AG10803 (cell line): ENCODE data around the gene PLGRKT.

ENCODE experiments used
- DNase-seq: peaks from one replicate; pipeline ENCODE4 v3.0.0; 2010; ENCODE audit warnings: low read depth
- H3K4me3 ChIP-seq: 2 replicates; pipeline ENCODE4 v1.5.1; 2011; ENCODE audit warnings: mild to moderate bottlenecking, low read length, control low read depth
- TF ChIP-seq, protein P1 (sequence below): conservative IDR thresholded peaks from 2 replicates; pipeline ENCODE4 v1.5.1; 2011; ENCODE audit warnings: mild to moderate bottlenecking, low read length, control low read depth, inconsistent platforms

Gene PLGRKT

DNA sequence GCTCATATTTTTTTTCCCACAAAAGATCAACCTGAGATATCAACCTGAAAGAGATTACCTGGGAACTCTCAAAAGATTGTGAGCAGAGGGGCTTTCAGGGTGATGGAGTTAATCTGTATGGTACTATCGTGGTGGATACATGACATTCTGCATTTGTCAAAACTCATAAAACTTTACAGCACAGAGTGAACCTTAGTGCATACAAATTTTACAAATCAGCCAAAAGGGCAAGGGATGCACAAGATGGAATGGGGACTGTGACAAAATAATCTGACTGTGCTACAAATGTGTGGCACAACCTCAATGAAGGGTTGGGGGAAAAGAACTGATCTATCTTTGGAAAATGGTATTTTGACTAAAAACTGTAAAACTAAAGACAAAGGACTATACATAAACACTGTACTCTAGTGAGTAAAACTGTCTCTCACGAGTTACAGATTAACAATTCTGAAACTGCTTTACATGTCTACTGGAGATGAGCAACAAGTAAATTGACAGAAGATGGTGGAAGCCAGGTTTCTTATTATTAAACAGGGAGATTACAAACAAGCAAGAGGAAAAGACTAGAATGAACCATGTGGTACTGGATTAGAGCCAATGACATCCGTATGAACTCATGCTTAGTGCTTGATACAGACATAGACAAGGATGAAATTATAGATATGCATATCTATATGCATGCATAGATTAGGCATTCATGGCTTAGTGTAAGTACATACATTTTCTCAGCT lies 73.3 kb downstream of the PLGRKT start:
- TF ChIP-seq, protein P1, sequence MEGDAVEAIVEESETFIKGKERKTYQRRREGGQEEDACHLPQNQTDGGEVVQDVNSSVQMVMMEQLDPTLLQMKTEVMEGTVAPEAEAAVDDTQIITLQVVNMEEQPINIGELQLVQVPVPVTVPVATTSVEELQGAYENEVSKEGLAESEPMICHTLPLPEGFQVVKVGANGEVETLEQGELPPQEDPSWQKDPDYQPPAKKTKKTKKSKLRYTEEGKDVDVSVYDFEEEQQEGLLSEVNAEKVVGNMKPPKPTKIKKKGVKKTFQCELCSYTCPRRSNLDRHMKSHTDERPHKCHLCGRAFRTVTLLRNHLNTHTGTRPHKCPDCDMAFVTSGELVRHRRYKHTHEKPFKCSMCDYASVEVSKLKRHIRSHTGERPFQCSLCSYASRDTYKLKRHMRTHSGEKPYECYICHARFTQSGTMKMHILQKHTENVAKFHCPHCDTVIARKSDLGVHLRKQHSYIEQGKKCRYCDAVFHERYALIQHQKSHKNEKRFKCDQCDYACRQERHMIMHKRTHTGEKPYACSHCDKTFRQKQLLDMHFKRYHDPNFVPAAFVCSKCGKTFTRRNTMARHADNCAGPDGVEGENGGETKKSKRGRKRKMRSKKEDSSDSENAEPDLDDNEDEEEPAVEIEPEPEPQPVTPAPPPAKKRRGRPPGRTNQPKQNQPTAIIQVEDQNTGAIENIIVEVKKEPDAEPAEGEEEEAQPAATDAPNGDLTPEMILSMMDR, result no peak
- H3K4me3 ChIP-seq, result no peak overlapping the region
- DNase-seq, result peak; percentile 28

DNA sequence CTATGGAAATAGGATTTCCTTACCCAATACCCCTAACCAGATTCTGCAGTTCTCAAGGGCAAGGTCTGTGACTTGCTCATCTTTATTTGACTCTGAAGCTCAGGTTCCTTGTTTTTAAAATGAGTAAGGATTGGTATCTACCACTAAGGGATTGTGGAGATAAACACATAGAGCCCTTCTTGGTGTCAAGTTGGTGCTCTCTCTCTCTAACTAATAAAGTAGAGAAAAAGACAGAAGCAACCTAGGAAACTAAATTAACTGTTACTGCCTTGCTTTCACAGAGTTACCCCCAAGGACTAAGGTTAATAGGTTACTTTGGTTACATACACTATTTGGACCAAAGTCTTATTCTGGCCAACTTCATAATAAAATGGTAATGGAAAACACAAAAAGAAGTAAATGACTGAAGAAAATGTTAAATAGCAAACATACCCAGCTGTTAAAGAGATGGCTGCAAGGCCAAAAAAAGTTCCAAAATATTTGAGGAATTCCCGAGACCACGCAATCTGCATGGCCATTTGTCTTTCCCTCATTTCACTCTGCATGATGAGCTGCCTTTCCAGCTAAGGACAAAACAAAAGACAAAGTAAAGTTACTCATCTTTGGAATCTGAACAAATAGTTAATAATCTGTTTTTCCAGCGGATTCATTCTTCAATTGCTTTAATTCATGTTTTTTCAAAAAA lies 76.3 kb downstream of the PLGRKT start:
- no peak overlapping the region for H3K4me3 ChIP-seq
- TF ChIP-seq, protein P1, result no peak
- peak; percentile 30 for DNase-seq

DNA sequence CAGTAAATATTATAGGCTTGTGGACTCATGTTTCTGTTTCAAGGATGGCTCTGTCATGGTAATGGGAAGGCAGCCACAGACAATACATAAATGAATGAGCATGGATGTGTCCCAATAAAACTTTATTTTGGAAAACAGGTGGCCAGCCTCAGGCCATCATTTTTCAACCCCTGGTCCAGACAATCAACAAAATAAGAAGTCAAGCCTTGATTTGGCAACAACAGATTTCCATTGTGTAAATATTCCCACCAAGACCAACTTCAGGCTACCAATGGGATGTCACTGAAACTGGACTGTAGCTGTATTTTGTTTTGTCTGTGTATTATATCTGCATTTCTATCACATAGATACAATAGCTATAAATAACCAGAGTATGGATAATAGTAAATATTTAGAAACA lies 77.4 kb downstream of the PLGRKT start:
- DNase-seq, result no peak
- TF ChIP-seq, protein P1, result no peak
- no peak overlapping the region for H3K4me3 ChIP-seq

DNA sequence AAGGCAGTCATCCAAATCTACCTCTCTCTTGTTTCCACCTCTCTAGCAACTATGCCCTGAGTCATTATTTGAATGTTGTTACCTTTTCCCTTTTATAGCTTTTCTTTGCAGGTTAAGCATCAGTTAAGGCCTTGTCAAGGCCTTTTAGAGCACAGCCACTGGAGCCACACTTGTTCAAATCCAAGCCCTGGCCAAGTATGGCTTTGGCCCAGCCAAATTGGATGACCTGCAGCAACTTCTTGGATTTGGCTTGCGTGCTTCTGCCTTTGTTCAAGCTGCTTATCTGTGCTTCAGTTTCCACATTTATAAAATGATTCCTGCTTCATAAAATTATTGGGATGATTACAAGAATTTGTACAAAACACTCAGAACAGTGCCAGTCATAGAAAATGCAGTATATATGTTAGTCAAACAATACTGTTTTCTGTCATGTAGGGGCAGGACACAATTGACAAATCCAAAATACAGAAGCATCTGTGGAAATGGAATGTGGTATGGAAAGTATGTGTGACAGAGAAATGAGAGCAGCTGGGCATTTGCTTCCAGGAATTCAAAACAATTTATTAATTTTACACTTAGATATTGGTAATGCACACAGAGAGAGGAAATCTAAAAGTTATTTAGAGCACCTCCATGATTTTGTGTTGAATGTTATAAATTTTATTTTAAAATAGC lies 80.2 kb downstream of the PLGRKT start:
- no peak overlapping the region for H3K4me3 ChIP-seq
- peak; percentile 16 for DNase-seq
- TF ChIP-seq, protein P1, result no peak

DNA sequence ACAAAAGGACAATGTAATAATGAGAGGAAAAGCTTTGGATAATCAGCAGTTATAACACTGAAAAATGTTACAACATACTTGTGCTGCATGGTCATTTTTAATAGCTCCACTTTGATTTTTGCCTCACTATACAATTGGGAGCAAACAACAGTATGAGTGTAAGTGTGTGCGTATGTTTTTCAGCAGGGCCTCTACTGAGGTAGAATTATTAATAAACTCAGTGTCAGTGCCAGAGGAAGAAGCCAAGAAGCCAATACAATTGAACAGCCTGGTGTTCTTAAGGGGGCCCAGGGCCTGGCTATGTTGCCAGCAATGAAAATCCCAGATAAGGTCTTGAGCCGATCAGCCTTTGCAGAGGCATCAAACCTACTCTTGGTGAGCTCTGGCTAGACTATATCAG lies 81.9 kb downstream of the PLGRKT start:
- TF ChIP-seq, protein P1, result no peak
- no peak for DNase-seq
- H3K4me3 ChIP-seq, result no peak overlapping the region

DNA sequence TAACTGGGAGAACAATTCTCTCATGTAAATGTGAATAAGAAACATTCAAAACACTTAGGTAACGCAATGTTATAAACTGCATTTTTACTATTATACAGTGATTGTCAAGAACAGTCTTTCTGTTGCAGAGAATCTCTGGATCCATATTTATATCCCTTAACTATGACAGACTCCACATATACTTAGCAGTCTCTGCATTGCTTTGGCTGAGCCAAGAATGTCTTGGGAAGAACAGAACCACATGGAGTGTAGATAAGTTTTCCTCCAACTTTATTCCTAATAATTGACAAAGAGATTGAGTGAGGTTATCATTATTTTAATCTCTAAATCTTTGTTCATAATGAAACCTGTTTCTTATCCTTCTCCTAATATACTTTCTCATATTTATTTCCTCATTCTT lies 82.5 kb downstream of the PLGRKT start:
- DNase-seq, result no peak
- TF ChIP-seq, protein P1, result no peak
- H3K4me3 ChIP-seq, result no peak overlapping the region
